ENCODE data around the gene PRLR. TPM values are rescaled to one million over a fixed set of nuclear protein-coding genes. Genes with fewer than 3 reads are reported as not detected.

The PRLR gene
- total RNA-seq, 3 donors from 2014 or later (not counting 1 experiment from before 2014, with no cell fraction given): 0.05 to 0.16 (median 0.09) TPM

GRCh38 chr5:35218981-35219380 lies 11.3 kb downstream of the PRLR start:
- H3K36me3 ChIP-seq (ENCODE audit: control insufficient read depth, insufficient read depth, low read length): no peaks in the 10 kb centered on the region
- H3K4me3 Mint-ChIP-seq: no peak overlapping the region
- no peaks in the 10 kb centered on the region for H3K27me3 ChIP-seq (ENCODE audit: control insufficient read depth, insufficient read depth, low read length)
- peaks cover 3 to 7% of the 10 kb centered on the region in 2 donors for H3K9me3 Mint-ChIP-seq
- intact Hi-C loops (cut with micrococcal nuclease): no loop called here
- WGBS (ENCODE audit: insufficient coverage): 100% methylated on average over 4 of the region's 4 CpGs
- ATAC-seq (no peak), DNase-seq (no peak)
- no peaks in the 10 kb centered on the region for H3K4me1 ChIP-seq (ENCODE audit: control insufficient read depth, insufficient read depth, low read length)
- H3K9me3 ChIP-seq (ENCODE audit: control insufficient read depth, insufficient read depth, low read length): no peaks in the 10 kb centered on the region
- no peaks in the 10 kb centered on the region for H3K36me3 Mint-ChIP-seq
- TF ChIP-seq CTCF (IDR thresholded peaks at IDR 0.05): no peak
- peaks cover 0 to 7% of the 10 kb centered on the region in 2 donors for H3K27me3 Mint-ChIP-seq (ENCODE audit: low read depth in 2 of 2)
- H3K4me1 Mint-ChIP-seq: no peaks in the 10 kb centered on the region
- no peak overlapping the region for H3K27ac ChIP-seq (ENCODE audit: low read length)
- no peak overlapping the region for H3K4me3 ChIP-seq (ENCODE audit: low read length)
- no peak overlapping the region for H3K27ac Mint-ChIP-seq

DNA sequence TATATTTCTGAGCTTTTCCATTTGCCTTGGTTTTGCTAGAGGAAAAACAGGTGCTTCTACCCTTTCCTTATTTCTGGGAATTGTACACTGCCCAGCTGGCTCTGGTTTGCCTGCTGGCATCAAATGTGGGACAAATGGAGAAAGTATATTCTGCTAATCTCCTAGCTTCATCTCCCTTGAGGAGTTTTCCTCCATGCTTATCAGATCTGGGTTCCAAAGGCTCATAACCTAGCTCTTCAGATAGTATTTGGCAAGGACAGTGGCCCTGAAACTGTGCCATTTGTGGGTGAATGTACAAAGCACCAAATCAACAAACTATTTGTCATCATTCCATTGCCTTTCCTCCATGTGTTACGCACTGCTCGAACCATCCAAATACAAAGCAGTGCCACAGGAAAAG lies 16.2 kb downstream of the PRLR start:
- peaks cover 0 to 3% of the 10 kb centered on the region in 2 donors for H3K9me3 Mint-ChIP-seq
- DNase-seq: no peak
- WGBS (ENCODE audit: insufficient coverage): 100% methylated on average over 2 of the region's 2 CpGs
- Histone ChIP-seq H3K27ac (ENCODE audit: low read length) (no peak overlapping the region), H3K4me1 (ENCODE audit: control insufficient read depth, insufficient read depth, low read length) (no peaks in the 10 kb centered on the region), H3K4me3 (ENCODE audit: low read length) (no peak overlapping the region), H3K36me3 (ENCODE audit: control insufficient read depth, insufficient read depth, low read length) (no peaks in the 10 kb centered on the region), H3K9me3 (ENCODE audit: control insufficient read depth, insufficient read depth, low read length) (no peaks in the 10 kb centered on the region), H3K27me3 (ENCODE audit: control insufficient read depth, insufficient read depth, low read length) (no peaks in the 10 kb centered on the region)
- no peaks in the 10 kb centered on the region for H3K27me3 Mint-ChIP-seq (ENCODE audit: low read depth in 2 of 2)
- no peak overlapping the region for H3K4me3 Mint-ChIP-seq
- intact Hi-C loops (cut with micrococcal nuclease): no loop called here
- H3K27ac Mint-ChIP-seq: no peak overlapping the region
- no peaks in the 10 kb centered on the region for H3K4me1 Mint-ChIP-seq
- no peaks in the 10 kb centered on the region for H3K36me3 Mint-ChIP-seq
- ATAC-seq: no peak
- no peak for TF ChIP-seq CTCF (IDR thresholded peaks at IDR 0.05)

DNA sequence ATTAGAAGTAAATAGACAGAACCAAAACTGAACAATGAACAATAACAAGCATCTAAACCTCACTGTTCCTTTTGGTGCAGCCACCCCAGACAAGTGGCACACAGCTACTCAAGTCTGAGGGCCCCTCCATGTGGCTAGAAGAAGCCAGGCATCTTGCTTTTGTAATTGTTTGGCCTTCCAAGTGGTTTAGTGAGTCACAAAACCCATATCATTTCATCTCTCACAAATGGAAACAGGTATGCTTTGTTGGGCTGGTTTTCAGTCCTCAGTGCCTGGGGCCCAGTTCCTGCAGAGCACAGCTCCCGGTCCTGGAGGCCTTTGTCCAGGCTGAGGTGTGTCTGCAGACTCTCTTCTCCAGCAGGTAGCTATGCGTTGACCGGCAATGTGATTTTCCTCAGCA lies 16.7 kb downstream of the PRLR start:
- H3K27ac Mint-ChIP-seq: no peak overlapping the region
- H3K27me3 Mint-ChIP-seq (ENCODE audit: low read depth in 2 of 2): no peaks in the 10 kb centered on the region
- no peaks in the 10 kb centered on the region for H3K4me1 Mint-ChIP-seq

More for the DNA sequence above, 16.7 kb downstream of the PRLR start:
- Histone ChIP-seq H3K36me3 (ENCODE audit: control insufficient read depth, insufficient read depth, low read length) (no peaks in the 10 kb centered on the region), H3K4me1 (ENCODE audit: control insufficient read depth, insufficient read depth, low read length) (no peaks in the 10 kb centered on the region), H3K9me3 (ENCODE audit: control insufficient read depth, insufficient read depth, low read length) (no peaks in the 10 kb centered on the region), H3K27ac (ENCODE audit: low read length) (no peak overlapping the region), H3K4me3 (ENCODE audit: low read length) (no peak overlapping the region), H3K27me3 (ENCODE audit: control insufficient read depth, insufficient read depth, low read length) (no peaks in the 10 kb centered on the region)
- no peak for TF ChIP-seq CTCF (IDR thresholded peaks at IDR 0.05)
- no peak for DNase-seq
- ATAC-seq: no peak
- 87% methylated on average over 3 of the region's 3 CpGs for WGBS (ENCODE audit: insufficient coverage)
- no peaks in the 10 kb centered on the region for H3K36me3 Mint-ChIP-seq
- H3K9me3 Mint-ChIP-seq: peaks cover 0 to 3% of the 10 kb centered on the region in 2 donors
- intact Hi-C loops (cut with micrococcal nuclease): no loop called here
- no peak overlapping the region for H3K4me3 Mint-ChIP-seq

Data from natural killer cell (primary cell).